ENCODE results near the gene OR2M7. TPM values are rescaled to one million over a fixed set of nuclear protein-coding genes. Genes with fewer than 3 reads are reported as not detected.
"Not testable (repeated sequence)": the region's sequence is repeated elsewhere in the genome, so short reads cannot be mapped to it uniquely, and the experiment has no call there.

Gene OR2M7, protein sequence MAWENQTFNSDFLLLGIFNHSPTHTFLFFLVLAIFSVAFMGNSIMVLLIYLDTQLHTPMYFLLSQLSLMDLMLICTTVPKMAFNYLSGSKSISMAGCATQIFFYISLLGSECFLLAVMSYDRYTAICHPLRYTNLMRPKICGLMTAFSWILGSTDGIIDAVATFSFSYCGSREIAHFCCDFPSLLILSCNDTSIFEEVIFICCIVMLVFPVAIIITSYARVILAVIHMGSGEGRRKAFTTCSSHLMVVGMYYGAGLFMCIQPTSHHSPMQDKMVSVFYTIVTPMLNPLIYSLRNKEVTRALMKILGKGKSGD
- total RNA-seq = not detected in 2 replicates

DNA sequence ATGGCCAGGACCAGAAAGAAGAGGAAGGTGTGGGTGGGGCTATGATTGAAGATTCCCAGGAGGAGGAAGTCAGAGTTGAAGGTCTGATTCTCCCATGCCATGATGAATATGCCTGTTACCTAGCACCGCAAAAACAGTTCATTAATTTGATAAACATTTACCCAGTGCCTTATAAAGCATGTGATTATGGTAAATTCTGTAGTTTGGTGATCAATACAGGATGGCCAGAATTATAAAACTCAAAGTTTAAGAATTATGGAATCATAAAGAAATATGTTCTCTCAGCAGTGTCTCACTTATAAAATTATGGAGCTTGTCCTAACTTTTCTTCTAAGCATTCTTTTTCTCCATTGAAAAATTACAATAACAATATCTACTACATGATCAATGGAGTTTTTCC lies at the start of gene OR2M7:
OR2M7 (minus strand) TSS at position 101 of the 400 bp plus-strand sequence; CDS start at position 101, 0 bp downstream.
- Mint-ChIP-seq H3K4me3 (no peak within 1 kb of the TSS), H3K4me1 (ENCODE audit: low read depth) (no peaks in the 10 kb centered on the region), H3K27me3 (ENCODE audit: insufficient read depth) (no peaks in the 10 kb centered on the region), H3K27ac (no peak within 1 kb of the TSS), H3K36me3 (ENCODE audit: low read depth) (no peaks in the 10 kb centered on the region), H3K9me3 (no peaks in the 10 kb centered on the region)
- DNase-seq (ENCODE audit: low spot score) = no peak
- intact Hi-C loops (cut with micrococcal nuclease) = no loop called here

- H3K4me3 Mint-ChIP-seq = no peak overlapping the region
- H3K36me3 Mint-ChIP-seq (ENCODE audit: low read depth) = no peaks in the 10 kb centered on the region
- DNase-seq (ENCODE audit: low spot score) = no peak
- H3K27me3 Mint-ChIP-seq (ENCODE audit: insufficient read depth) = peaks cover 2% of the 10 kb centered on the region
- no peak overlapping the region for H3K27ac Mint-ChIP-seq
- no peaks in the 10 kb centered on the region for H3K4me1 Mint-ChIP-seq (ENCODE audit: low read depth)
- H3K9me3 Mint-ChIP-seq = no peaks in the 10 kb centered on the region
- intact Hi-C loops (cut with micrococcal nuclease) = no loop called here
Measured at GRCh38 chr1:248373761-248374160, 49.4 kb upstream of the OR2M7 start.

DNA sequence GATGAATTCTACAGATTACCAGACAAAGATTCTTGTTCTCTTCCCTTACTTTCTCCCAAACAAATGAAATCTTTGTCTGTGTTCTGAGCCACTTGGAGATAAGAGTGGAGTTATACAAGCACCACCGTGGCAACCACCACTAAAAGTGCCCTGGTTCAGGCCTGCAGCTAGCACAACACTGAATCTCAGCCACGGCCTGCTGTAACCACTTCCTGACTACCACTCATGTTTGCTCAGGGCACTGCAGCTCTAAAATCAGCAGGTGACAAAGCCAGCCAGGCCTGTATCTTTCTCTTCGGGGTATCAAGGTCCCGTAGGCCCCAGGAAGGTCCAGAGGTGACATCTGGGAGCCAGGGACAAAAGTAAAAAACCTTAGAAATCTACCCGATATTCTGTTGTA lies 48.0 kb upstream of the OR2M7 start:
- intact Hi-C loops (cut with micrococcal nuclease) = no loop called here

GRCh38 chr1:248366609-248367008 lies 42.2 kb upstream of the OR2M7 start:
- Mint-ChIP-seq H3K27me3 (ENCODE audit: insufficient read depth) (no peaks in the 10 kb centered on the region), H3K36me3 (ENCODE audit: low read depth) (no peaks in the 10 kb centered on the region), H3K27ac (no peak overlapping the region), H3K4me3 (no peak overlapping the region), H3K4me1 (ENCODE audit: low read depth) (no peaks in the 10 kb centered on the region), H3K9me3 (no peaks in the 10 kb centered on the region)
- DNase-seq (ENCODE audit: low spot score) = no peak
- intact Hi-C loops (cut with micrococcal nuclease) = no loop called here

More for the DNA sequence above, 48.0 kb upstream of the OR2M7 start:
- Mint-ChIP-seq H3K36me3 (ENCODE audit: low read depth) (no peaks in the 10 kb centered on the region), H3K27ac (no peak overlapping the region), H3K9me3 (no peaks in the 10 kb centered on the region), H3K4me1 (ENCODE audit: low read depth) (no peaks in the 10 kb centered on the region), H3K4me3 (no peak overlapping the region), H3K27me3 (ENCODE audit: insufficient read depth) (peaks cover 2% of the 10 kb centered on the region)
- DNase-seq (ENCODE audit: low spot score) = no peak

GRCh38 chr1:248361121-248361715 lies 36.9 kb upstream of the OR2M7 start, which contains the start of gene OR2T4:
OR2T4 (plus strand) TSS chr1:248361665; CDS start chr1:248361665, 0 bp downstream.
- H3K4me1 Mint-ChIP-seq (ENCODE audit: low read depth) = no peaks in the 10 kb centered on the region
- intact Hi-C loops (cut with micrococcal nuclease) = no loop called here
- no peaks in the 10 kb centered on the region for H3K9me3 Mint-ChIP-seq
- no peak for DNase-seq (ENCODE audit: low spot score)
- no peaks in the 10 kb centered on the region for H3K27me3 Mint-ChIP-seq (ENCODE audit: insufficient read depth)
- no peaks in the 10 kb centered on the region for H3K36me3 Mint-ChIP-seq (ENCODE audit: low read depth)
- H3K27ac Mint-ChIP-seq = no peak within 1 kb of the TSS
- H3K4me3 Mint-ChIP-seq = no peak within 1 kb of the TSS

- no peaks in the 10 kb centered on the region for H3K9me3 Mint-ChIP-seq
- H3K27me3 Mint-ChIP-seq (ENCODE audit: insufficient read depth) = no peaks in the 10 kb centered on the region
- H3K4me3 Mint-ChIP-seq = no peak overlapping the region
- no peak for DNase-seq (ENCODE audit: low spot score)
- no peaks in the 10 kb centered on the region for H3K36me3 Mint-ChIP-seq (ENCODE audit: low read depth)
- intact Hi-C loops (cut with micrococcal nuclease) = no loop called here
- H3K27ac Mint-ChIP-seq = no peak overlapping the region
- H3K4me1 Mint-ChIP-seq (ENCODE audit: low read depth) = no peaks in the 10 kb centered on the region
Measured at GRCh38 chr1:248359415-248359814, 35.0 kb upstream of the OR2M7 start.

- H3K36me3 Mint-ChIP-seq (ENCODE audit: low read depth) = no peaks in the 10 kb centered on the region
- intact Hi-C loops (cut with micrococcal nuclease) = no loop called here
- no peak within 1 kb of the TSS for H3K27ac Mint-ChIP-seq
- H3K4me1 Mint-ChIP-seq (ENCODE audit: low read depth) = no peaks in the 10 kb centered on the region
- H3K9me3 Mint-ChIP-seq = no peaks in the 10 kb centered on the region
- H3K27me3 Mint-ChIP-seq (ENCODE audit: insufficient read depth) = no peaks in the 10 kb centered on the region
- no peak within 1 kb of the TSS for H3K4me3 Mint-ChIP-seq
- DNase-seq (ENCODE audit: low spot score) = no peak
Measured at GRCh38 chr1:248348475-248348874, 24.1 kb upstream of the OR2M7 start, which contains the start of gene OR14C36. OR14C36 (plus strand) TSS chr1:248348775; CDS start chr1:248348775, 0 bp downstream.

- no peak overlapping the region for H3K4me3 Mint-ChIP-seq
- H3K27ac Mint-ChIP-seq = no peak overlapping the region
- no peaks in the 10 kb centered on the region for H3K4me1 Mint-ChIP-seq (ENCODE audit: low read depth)
- intact Hi-C loops (cut with micrococcal nuclease) = no loop called here
- H3K9me3 Mint-ChIP-seq = no peaks in the 10 kb centered on the region
- H3K36me3 Mint-ChIP-seq (ENCODE audit: low read depth) = no peaks in the 10 kb centered on the region
- no peaks in the 10 kb centered on the region for H3K27me3 Mint-ChIP-seq (ENCODE audit: insufficient read depth)
- DNase-seq (ENCODE audit: low spot score) = no peak
Measured at GRCh38 chr1:248343451-248343850, 19.1 kb upstream of the OR2M7 start.

DNA sequence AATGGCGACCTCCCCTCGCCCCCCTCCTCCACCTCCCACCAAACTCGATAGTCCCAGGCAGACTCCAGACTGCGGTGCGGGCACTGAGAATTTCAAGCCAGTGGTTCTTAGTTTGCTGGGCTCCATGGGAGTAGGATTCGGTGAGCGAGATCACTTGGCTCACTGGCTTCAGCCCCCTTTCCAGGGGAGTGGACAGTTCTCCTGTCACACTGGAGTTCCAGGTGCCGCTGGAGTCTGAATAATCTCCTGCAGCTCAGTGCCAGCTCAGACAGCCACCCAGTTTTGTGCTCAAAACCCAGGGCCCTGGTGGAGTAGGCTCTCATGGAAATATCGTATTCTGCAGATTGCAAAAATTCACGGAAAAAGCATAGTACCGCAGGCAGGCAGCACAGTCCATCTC lies 7.6 kb downstream of the OR2M7 start:
- Mint-ChIP-seq H3K4me1 (ENCODE audit: low read depth) (no peaks in the 10 kb centered on the region), H3K27ac (no peak overlapping the region), H3K27me3 (ENCODE audit: insufficient read depth) (no peaks in the 10 kb centered on the region), H3K4me3 (no peak overlapping the region), H3K36me3 (ENCODE audit: low read depth) (no peaks in the 10 kb centered on the region), H3K9me3 (peaks cover 8% of the 10 kb centered on the region)
- DNase-seq (ENCODE audit: low spot score) = no peak
- intact Hi-C loops (cut with micrococcal nuclease) = no loop called here

DNA sequence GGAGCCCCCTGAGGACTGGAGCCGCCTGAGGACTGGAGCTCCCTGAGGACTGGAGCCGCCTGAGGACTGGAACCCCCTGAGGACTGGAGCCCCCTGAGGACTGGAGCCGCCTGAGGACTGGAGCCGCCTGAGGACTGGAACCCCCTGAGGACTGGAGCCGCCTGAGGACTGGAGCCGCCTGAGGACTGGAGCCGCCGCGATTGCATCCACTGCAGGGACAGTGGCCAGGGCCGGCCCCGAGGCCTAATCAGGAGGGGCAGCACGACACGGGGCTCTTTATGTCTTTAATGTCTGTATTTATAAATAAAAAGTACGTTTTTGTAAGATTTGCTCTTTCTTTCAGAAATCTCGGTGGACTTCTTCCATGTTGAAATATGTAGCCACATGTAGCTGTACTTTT lies 17.6 kb downstream of the OR2M7 start:
- H3K4me3 Mint-ChIP-seq; DNase-seq (ENCODE audit: low spot score); H3K27ac Mint-ChIP-seq; H3K9me3 Mint-ChIP-seq; intact Hi-C loops (cut with micrococcal nuclease); H3K27me3 Mint-ChIP-seq (ENCODE audit: insufficient read depth); H3K36me3 Mint-ChIP-seq (ENCODE audit: low read depth); H3K4me1 Mint-ChIP-seq (ENCODE audit: low read depth): not testable (repeated sequence)

DNA sequence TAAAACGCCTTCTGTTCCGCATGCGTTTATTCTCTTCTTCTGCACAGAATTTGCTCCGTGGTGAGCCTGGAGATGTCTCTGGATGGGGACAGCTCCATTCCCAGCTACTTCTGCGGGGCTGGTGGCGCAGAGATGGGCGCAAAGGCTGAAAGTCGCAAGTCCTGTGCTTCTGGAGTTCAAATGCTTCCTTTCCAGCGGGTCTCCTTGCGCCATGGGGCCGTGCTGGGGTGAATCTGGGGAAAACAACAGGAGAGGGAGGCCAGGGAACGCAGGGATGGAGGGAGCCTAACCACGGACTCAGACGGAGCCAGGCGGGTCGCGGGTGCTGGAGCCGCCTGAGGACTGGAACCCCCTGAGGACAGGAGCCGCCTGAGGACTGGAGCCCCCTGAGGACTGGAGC lies 18.3 kb downstream of the OR2M7 start:
- no peak for DNase-seq (ENCODE audit: low spot score)
- Mint-ChIP-seq H3K36me3 (ENCODE audit: low read depth) (no peaks in the 10 kb centered on the region), H3K27me3 (ENCODE audit: insufficient read depth) (no peaks in the 10 kb centered on the region), H3K27ac (no peak overlapping the region), H3K9me3 (no peaks in the 10 kb centered on the region), H3K4me1 (ENCODE audit: low read depth) (no peaks in the 10 kb centered on the region), H3K4me3 (no peak overlapping the region)
- intact Hi-C loops (cut with micrococcal nuclease) = no loop called here

DNA sequence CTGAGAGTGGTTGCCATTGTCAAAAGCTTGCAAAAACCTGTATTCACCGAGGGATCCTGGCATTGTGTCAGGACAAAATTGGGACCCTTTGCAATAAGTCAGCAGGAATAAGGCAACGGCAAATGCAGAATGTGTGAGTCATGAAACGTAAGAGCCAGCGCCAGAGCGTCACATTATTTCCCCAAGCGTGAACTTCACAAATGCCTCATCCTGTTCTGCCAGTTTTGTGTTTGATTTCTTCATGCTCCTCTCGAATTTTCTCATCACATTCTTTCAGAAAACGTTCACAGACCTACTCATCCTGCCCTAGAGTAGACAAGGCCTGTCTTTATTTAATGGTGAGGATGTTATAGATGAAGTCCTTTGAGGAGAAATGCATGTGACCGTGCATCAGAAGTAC lies 18.7 kb downstream of the OR2M7 start:
- intact Hi-C loops (cut with micrococcal nuclease); H3K36me3 Mint-ChIP-seq (ENCODE audit: low read depth); DNase-seq (ENCODE audit: low spot score); H3K9me3 Mint-ChIP-seq; H3K27ac Mint-ChIP-seq; H3K4me3 Mint-ChIP-seq; H3K27me3 Mint-ChIP-seq (ENCODE audit: insufficient read depth); H3K4me1 Mint-ChIP-seq (ENCODE audit: low read depth): not testable (repeated sequence)

GRCh38 chr1:248303324-248303723 lies 21.0 kb downstream of the OR2M7 start, which contains the start of gene OR2T12:
OR2T12 (minus strand) TSS chr1:248303424; CDS start chr1:248295578, 7,846 bp downstream.
- intact Hi-C loops (cut with micrococcal nuclease) = no loop called here
- H3K27ac Mint-ChIP-seq = no peak within 1 kb of the TSS
- H3K9me3 Mint-ChIP-seq = no peaks in the 10 kb centered on the region
- no peaks in the 10 kb centered on the region for H3K4me1 Mint-ChIP-seq (ENCODE audit: low read depth)
- no peaks in the 10 kb centered on the region for H3K36me3 Mint-ChIP-seq (ENCODE audit: low read depth)
- H3K27me3 Mint-ChIP-seq (ENCODE audit: insufficient read depth) = no peaks in the 10 kb centered on the region
- no peak within 1 kb of the TSS for H3K4me3 Mint-ChIP-seq
- no peak for DNase-seq (ENCODE audit: low spot score)

All from activated T-helper 1 cell treated with anti-CD3 and anti-CD28 coated beads, Interleukin-12 subunit alpha, Interleukin-12 subunit beta, Interleukin-2, Interleukin-4 antibody, amounts not matched to agents 30 ng/mL and 10 ng/mL and 1 ng/mL, durations not matched to agents 14 hours and 24 hours and 36 hours (primary cell).